Caco-2 (cell line): ENCODE results near the gene USP20. TPM values are rescaled to one million over a fixed set of nuclear protein-coding genes. Genes with fewer than 3 reads are reported as not detected.

Experiments
- BruUV-seq: library from RNA; stranded (reverse); fragments of 400-500 nt; replicated peaks from 2 replicates; lab custom pipeline; 2021; lab: Mats Ljungman, UMichigan
- CTCF ChIA-PET: fragments of 300-600 bp; sonication (Branson Sonifier 250); formaldehyde crosslinking; loops from one replicate; lab custom pipeline; 2022; ENCODE audit warnings: antibody characterized with exemption; lab: Charles Lee
- POLR2A ChIA-PET: fragments of 300-600 bp; sonication (Branson Sonifier 250); formaldehyde crosslinking; loops from one replicate; lab custom pipeline; 2022; ENCODE audit warnings: antibody characterized with exemption; lab: Charles Lee
- DNase-seq, 2 experiments: peaks; one replicate each; pipeline versions ENCODE4 v3.0.0 to v3.0.0-alpha.2; 2020 to 2022
- H3K27me3 ChIP-seq: replicated peaks from 2 replicates; pipeline ENCODE4 v1.6.0; 2011; ENCODE audit warnings: low read length; ENCODE audit not compliant: control insufficient read depth, insufficient read depth
- H3K36me3 ChIP-seq: 2 replicates; pipeline ENCODE4 v1.5.1; 2011; ENCODE audit warnings: low read length; ENCODE audit not compliant: control insufficient read depth, insufficient read depth
- H3K4me1 ChIP-seq: fragments of 250-450 bp; sonication (Bioruptor Pico); 2 replicates; pipeline ENCODE4 v1.5.1; 2020; ENCODE audit warnings: mild to moderate bottlenecking
- H3K4me3 ChIP-seq: 2 replicates; pipeline ENCODE4 v1.5.1; 2011; ENCODE audit warnings: low read depth, mild to moderate bottlenecking, control low read depth, low read length
- H3K9me3 ChIP-seq: fragments of 250-450 bp; sonication (Bioruptor Pico); 2 replicates; pipeline ENCODE4 v1.5.1; 2020; ENCODE audit warnings: mild to moderate bottlenecking, moderate library complexity
- H3K27ac Mint-ChIP-seq: one replicate; pipeline ENCODE4 v1.8.0; 2022; ENCODE audit warnings: mixed read lengths; ENCODE audit not compliant: unreplicated experiment
- H3K27me3 Mint-ChIP-seq: one replicate; pipeline ENCODE4 v1.8.0; 2022; ENCODE audit warnings: mixed read lengths; ENCODE audit not compliant: insufficient read depth, unreplicated experiment
- H3K36me3 Mint-ChIP-seq: one replicate; pipeline ENCODE4 v1.8.0; 2022; ENCODE audit warnings: mild to moderate bottlenecking, mixed read lengths; ENCODE audit not compliant: insufficient read depth, unreplicated experiment
- H3K4me1 Mint-ChIP-seq: one replicate; pipeline ENCODE4 v1.8.0; 2022; ENCODE audit warnings: low read depth, mixed read lengths; ENCODE audit not compliant: unreplicated experiment
- H3K4me3 Mint-ChIP-seq: one replicate; pipeline ENCODE4 v1.8.0; 2022; ENCODE audit warnings: mild to moderate bottlenecking, moderate library complexity, mixed read lengths; ENCODE audit not compliant: unreplicated experiment
- H3K9me3 Mint-ChIP-seq: one replicate; pipeline ENCODE4 v1.8.0; 2022; ENCODE audit warnings: mixed read lengths; ENCODE audit not compliant: unreplicated experiment
- intact Hi-C: fragments of 100-400 bp; cut with micrococcal nuclease; formaldehyde crosslinking; loops from one replicate; pipeline ENCODE4 v1.10.0; 2022; ENCODE audit not compliant: unreplicated experiment
- total RNA-seq: library from RNA; stranded (reverse); gene quantifications from 2 replicates; pipeline ENCODE4 v1.2.3, GENCODE V29; 2022
- TF ChIP-seq, protein P1 (sequence below), 2 experiments: fragments of 200-600 bp in 1 of 2; IDR thresholded peaks; 1 replicate in 1 of 2; 2 replicates in 1 of 2; pipeline versions ENCODE4 v1.5.1 to v1.8.0; 2011 to 2022; ENCODE audit warnings: antibody characterized with exemption in 1 of 2, control low read depth in 1 of 2, inconsistent platforms in 1 of 2, low read depth in 1 of 2, low read length in 1 of 2, mild to moderate bottlenecking in 1 of 2, moderate library complexity in 1 of 2; ENCODE audit not compliant: insufficient read depth in 1 of 2, severe bottlenecking in 1 of 2, unreplicated experiment in 1 of 2

USP20 gene
- total RNA-seq, 1 experiment from 2014 or later: 13.9 TPM

DNA sequence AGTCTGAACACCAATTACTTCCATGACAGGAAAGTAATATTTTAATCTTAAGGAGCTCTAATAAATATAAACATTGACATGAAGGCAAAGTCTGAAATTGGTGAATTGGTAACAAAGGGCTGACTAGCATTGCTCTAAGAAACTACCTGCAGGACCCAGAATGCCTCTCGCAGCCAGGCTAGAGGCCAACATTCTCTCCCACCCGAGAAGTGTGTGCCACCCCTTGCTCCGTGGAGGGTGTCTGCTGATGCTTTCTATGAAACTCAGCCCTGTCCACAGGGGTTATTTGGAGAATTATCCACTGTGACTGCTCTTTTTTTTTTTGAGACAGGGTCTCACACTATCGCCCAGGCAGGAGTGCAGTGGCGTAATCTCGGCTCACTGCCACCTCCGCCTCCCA is 81.4 kb downstream of the USP20 start:
- H3K36me3 Mint-ChIP-seq: peaks cover 10% of the 10 kb centered on the region
- POLR2A ChIA-PET: no interaction called here
- no peaks in the 10 kb centered on the region for H3K4me1 ChIP-seq
- H3K27me3 Mint-ChIP-seq: no peaks in the 10 kb centered on the region
- H3K9me3 Mint-ChIP-seq: no peaks in the 10 kb centered on the region
- BruUV-seq: no TSS peak
- intact Hi-C loops: no loop called here
- H3K4me1 Mint-ChIP-seq: no peaks in the 10 kb centered on the region
- no peak overlapping the region for H3K4me3 ChIP-seq
- H3K36me3 ChIP-seq: no peaks in the 10 kb centered on the region; the same call in 1 of the 2 replicates
- no peak for DNase-seq
- no peak overlapping the region for H3K4me3 Mint-ChIP-seq
- CTCF ChIA-PET: no interaction called here
- H3K27me3 ChIP-seq: no peaks in the 10 kb centered on the region
- TF ChIP-seq, protein P1, sequence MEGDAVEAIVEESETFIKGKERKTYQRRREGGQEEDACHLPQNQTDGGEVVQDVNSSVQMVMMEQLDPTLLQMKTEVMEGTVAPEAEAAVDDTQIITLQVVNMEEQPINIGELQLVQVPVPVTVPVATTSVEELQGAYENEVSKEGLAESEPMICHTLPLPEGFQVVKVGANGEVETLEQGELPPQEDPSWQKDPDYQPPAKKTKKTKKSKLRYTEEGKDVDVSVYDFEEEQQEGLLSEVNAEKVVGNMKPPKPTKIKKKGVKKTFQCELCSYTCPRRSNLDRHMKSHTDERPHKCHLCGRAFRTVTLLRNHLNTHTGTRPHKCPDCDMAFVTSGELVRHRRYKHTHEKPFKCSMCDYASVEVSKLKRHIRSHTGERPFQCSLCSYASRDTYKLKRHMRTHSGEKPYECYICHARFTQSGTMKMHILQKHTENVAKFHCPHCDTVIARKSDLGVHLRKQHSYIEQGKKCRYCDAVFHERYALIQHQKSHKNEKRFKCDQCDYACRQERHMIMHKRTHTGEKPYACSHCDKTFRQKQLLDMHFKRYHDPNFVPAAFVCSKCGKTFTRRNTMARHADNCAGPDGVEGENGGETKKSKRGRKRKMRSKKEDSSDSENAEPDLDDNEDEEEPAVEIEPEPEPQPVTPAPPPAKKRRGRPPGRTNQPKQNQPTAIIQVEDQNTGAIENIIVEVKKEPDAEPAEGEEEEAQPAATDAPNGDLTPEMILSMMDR (IDR thresholded peaks at IDR 0.05; ENCODE audit: insufficient read depth in 1 of 2, low read depth in 1 of 2, low read length in 1 of 2, severe bottlenecking in 1 of 2, unreplicated experiment in 1 of 2): no peak
- no peaks in the 10 kb centered on the region for H3K9me3 ChIP-seq
- H3K27ac Mint-ChIP-seq: no peak overlapping the region

DNA sequence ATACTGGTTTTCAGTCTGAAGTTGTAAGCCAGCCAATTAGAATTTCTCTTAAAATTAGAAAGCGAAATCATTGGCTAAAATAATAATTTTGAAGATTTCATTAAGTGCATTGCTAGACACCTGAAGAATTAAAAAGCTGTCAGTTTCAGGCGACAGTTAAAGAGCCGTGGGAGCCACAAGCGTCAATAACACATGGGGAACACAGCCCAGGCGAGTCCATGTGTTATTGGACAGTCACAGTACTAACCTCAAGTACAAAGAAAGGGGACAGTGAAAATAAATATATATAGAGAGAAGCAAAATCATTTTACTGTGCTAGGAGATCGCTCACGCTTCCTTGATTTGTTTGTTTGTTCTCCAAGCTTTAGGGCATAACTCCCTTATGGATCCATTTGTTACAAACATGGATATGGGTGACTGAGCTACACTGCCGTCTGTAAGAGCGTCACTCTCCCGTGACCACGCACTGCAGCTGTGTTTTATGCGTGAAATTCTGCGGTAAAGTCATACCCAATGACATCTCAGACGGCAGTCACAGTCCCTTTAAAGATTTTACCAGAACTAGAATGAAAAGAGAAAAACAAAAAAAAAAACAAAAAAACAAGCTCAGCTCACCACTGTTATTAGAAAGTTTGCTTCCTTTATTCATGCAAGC is 83.2 kb downstream of the USP20 start:
- no peak for DNase-seq

DNA sequence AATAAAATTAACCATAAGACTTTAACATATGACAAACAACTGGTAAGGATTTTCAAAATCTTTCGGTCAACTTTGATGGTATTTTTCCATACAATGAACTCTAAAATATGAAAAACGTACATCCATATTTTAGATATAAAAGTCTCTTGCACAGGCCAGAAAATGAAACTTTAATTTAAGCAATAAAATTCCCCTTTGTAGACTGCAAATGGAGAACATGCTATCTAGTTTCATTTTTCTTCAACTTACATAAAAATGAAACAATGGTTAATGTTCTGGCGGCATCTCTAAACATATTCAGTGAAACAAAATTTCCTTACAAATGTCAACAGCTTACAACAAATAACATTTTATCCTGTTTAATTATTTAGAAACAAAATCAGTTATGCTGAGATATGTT is 84.0 kb downstream of the USP20 start:
- Histone ChIP-seq H3K36me3 (no peaks in the 10 kb centered on the region; the same call in 1 of the 2 replicates), H3K27me3 (no peaks in the 10 kb centered on the region), H3K4me3 (no peak overlapping the region), H3K9me3 (no peaks in the 10 kb centered on the region), H3K4me1 (no peaks in the 10 kb centered on the region)
- H3K4me3 Mint-ChIP-seq: no peak overlapping the region
- no peaks in the 10 kb centered on the region for H3K4me1 Mint-ChIP-seq
- BruUV-seq: no TSS peak
- intact Hi-C loops: no loop called here
- peaks cover 18% of the 10 kb centered on the region for H3K36me3 Mint-ChIP-seq
- no peaks in the 10 kb centered on the region for H3K9me3 Mint-ChIP-seq
- CTCF ChIA-PET: no interaction called here
- POLR2A ChIA-PET: no interaction called here
- no peaks in the 10 kb centered on the region for H3K27me3 Mint-ChIP-seq
- DNase-seq: no peak
- H3K27ac Mint-ChIP-seq: no peak overlapping the region
- TF ChIP-seq, protein P1 (IDR thresholded peaks at IDR 0.05; ENCODE audit: insufficient read depth in 1 of 2, low read depth in 1 of 2, low read length in 1 of 2, severe bottlenecking in 1 of 2, unreplicated experiment in 1 of 2): no peak

More for the DNA sequence above, 83.2 kb downstream of the USP20 start:
- Mint-ChIP-seq H3K4me1 (no peaks in the 10 kb centered on the region), H3K4me3 (no peak overlapping the region), H3K27ac (no peak overlapping the region), H3K36me3 (peaks cover 10% of the 10 kb centered on the region), H3K27me3 (no peaks in the 10 kb centered on the region), H3K9me3 (no peaks in the 10 kb centered on the region)
- Histone ChIP-seq H3K36me3 (no peaks in the 10 kb centered on the region; the same call in 1 of the 2 replicates), H3K4me3 (no peak overlapping the region), H3K9me3 (no peaks in the 10 kb centered on the region), H3K4me1 (no peaks in the 10 kb centered on the region), H3K27me3 (no peaks in the 10 kb centered on the region)
- TF ChIP-seq, protein P1 (IDR thresholded peaks at IDR 0.05; ENCODE audit: insufficient read depth in 1 of 2, low read depth in 1 of 2, low read length in 1 of 2, severe bottlenecking in 1 of 2, unreplicated experiment in 1 of 2): no peak
- intact Hi-C loops: no loop called here
- ChIA-PET CTCF (no interaction called here), POLR2A (no interaction called here)
- BruUV-seq: no TSS peak
